HepG2 (cell line): ENCODE data around the gene DPH2. TPM values are rescaled to one million over a fixed set of nuclear protein-coding genes. Genes with fewer than 3 reads are reported as not detected.

Source experiments
- ARID4A ChIP-seq: sonication (generic); formaldehyde crosslinking; IDR thresholded peaks from 2 replicates; pipeline ENCODE4 v1.5.0; 2020; ENCODE audit warnings: mild to moderate bottlenecking, missing genetic modification reagents, borderline replicate concordance
- CAMTA2 ChIP-seq: sonication (generic); formaldehyde crosslinking; IDR thresholded peaks from 2 replicates; pipeline ENCODE4 v1.4.0; 2020; ENCODE audit warnings: mild to moderate bottlenecking, missing genetic modification reagents, borderline replicate concordance
- FOSL1 ChIP-seq: sonication (generic); formaldehyde crosslinking; IDR thresholded peaks from 2 replicates; pipeline ENCODE4 v1.9.0; 2021; ENCODE audit warnings: missing genetic modification reagents, borderline replicate concordance
- GMEB1 ChIP-seq: sonication (generic); formaldehyde crosslinking; IDR thresholded peaks from 2 replicates; pipeline ENCODE4 v1.5.1; 2020; ENCODE audit warnings: missing genetic modification reagents, mild to moderate bottlenecking, borderline replicate concordance
- HOMEZ ChIP-seq: IDR thresholded peaks from 2 replicates; pipeline ENCODE4 v1.6.1; 2016; ENCODE audit warnings: low read depth
- KLF16 ChIP-seq, 2 experiments: sonication (generic) in 1 of 2; formaldehyde crosslinking in 1 of 2; IDR thresholded peaks; 2 replicates each; pipeline versions ENCODE4 v1.6.1 to v1.8.0; 2016 to 2023; ENCODE audit warnings: missing genetic modification reagents in 2 of 2, missing compliant biosample characterization in 1 of 2
- MYNN ChIP-seq: sonication (generic); formaldehyde crosslinking; IDR thresholded peaks from 2 replicates; pipeline ENCODE4 v1.4.0; 2020; ENCODE audit warnings: mild to moderate bottlenecking, low read depth, missing genetic modification reagents
- PRMT3 ChIP-seq: sonication (generic); formaldehyde crosslinking; IDR thresholded peaks from 2 replicates; pipeline ENCODE4 v1.8.1; 2022; ENCODE audit warnings: low read depth, mild to moderate bottlenecking, moderate library complexity, missing genetic modification reagents, borderline replicate concordance
- SYNCRIP ChIP-seq: fragments of 200-400 bp; formaldehyde crosslinking; IDR thresholded peaks from 2 replicates; pipeline ENCODE4 v1.6.1; 2018; ENCODE audit warnings: mild to moderate bottlenecking, low read depth, low read length; ENCODE audit not compliant: insufficient read depth
- WIZ ChIP-seq: sonication (generic); formaldehyde crosslinking; IDR thresholded peaks from 2 replicates; pipeline ENCODE4 v1.5.1; 2020; ENCODE audit warnings: mild to moderate bottlenecking, missing genetic modification reagents
- YY1 ChIP-seq: IDR thresholded peaks from 2 replicates; pipeline ENCODE4 v1.6.1; 2011; ENCODE audit warnings: low read length, low read depth, moderate library complexity, mild to moderate bottlenecking; ENCODE audit not compliant: insufficient read depth, insufficient replicate concordance
- ZNF232 ChIP-seq: sonication (generic); formaldehyde crosslinking; IDR thresholded peaks from 2 replicates; pipeline ENCODE4 v1.4.0; 2020; ENCODE audit warnings: missing genetic modification reagents, borderline replicate concordance
- ZNF431 ChIP-seq: sonication (generic); formaldehyde crosslinking; IDR thresholded peaks from 2 replicates; pipeline ENCODE4 v1.9.0; 2022; ENCODE audit warnings: missing genetic modification reagents, low read depth, mild to moderate bottlenecking, borderline replicate concordance
- ZNF772 ChIP-seq: sonication (generic); formaldehyde crosslinking; IDR thresholded peaks from 2 replicates; pipeline ENCODE4 v1.5.0; 2020; ENCODE audit warnings: mild to moderate bottlenecking, missing genetic modification reagents
- ZNF775 ChIP-seq: sonication (generic); formaldehyde crosslinking; IDR thresholded peaks from 2 replicates; pipeline ENCODE4 v1.4.0; 2020; ENCODE audit warnings: missing genetic modification reagents, mild to moderate bottlenecking, moderate library complexity, borderline replicate concordance
- ZSCAN22 ChIP-seq: sonication (generic); formaldehyde crosslinking; IDR thresholded peaks from 2 replicates; pipeline ENCODE4 v1.4.0; 2020; ENCODE audit warnings: mild to moderate bottlenecking, missing genetic modification reagents
- polyA plus RNA-seq, 8 experiments: library from polyadenylated mRNA; depleted of rRNA in 3 of 8; stranded (reverse) in 7 of 8; unstranded in 1 of 8; fragments of >200 nt; fragmentation: Illumina TruSeq in 4 of 8; extraction: Trizol in 4 of 8; gene quantifications; 2 replicates each; pipeline versions ENCODE4 v1.2.1 to v1.2.3, GENCODE V29; 2011 to 2016; ENCODE audit warnings: low read depth in 4 of 8, missing spikeins in 1 of 8, mixed read lengths in 1 of 8; ENCODE audit not compliant: insufficient read depth in 1 of 8
- total RNA-seq, 5 experiments: library from RNA; depleted of rRNA; stranded (reverse); fragments of >200 nt; fragmentation: Illumina TruSeq; extraction: Trizol; gene quantifications; 2 replicates each; pipeline ENCODE4 v1.2.3, GENCODE V29; 2016; ENCODE audit warnings: low read depth in 1 of 5
- TF ChIP-seq, protein P1 (sequence below): fragments of 450-650 bp; IDR thresholded peaks from 2 replicates; pipeline ENCODE4 v1.6.1; 2017
- TF ChIP-seq, protein P2 (sequence below): sonication (generic); formaldehyde crosslinking; IDR thresholded peaks from 2 replicates; pipeline ENCODE4 v1.4.0; 2020; ENCODE audit warnings: missing genetic modification reagents

DPH2 gene
- total and polyA plus RNA-seq, 2 of the 13 experiments (the other 11 are each of a cell fraction or from before 2014, with no cell fraction given): 32.2 to 38.3 TPM

DNA sequence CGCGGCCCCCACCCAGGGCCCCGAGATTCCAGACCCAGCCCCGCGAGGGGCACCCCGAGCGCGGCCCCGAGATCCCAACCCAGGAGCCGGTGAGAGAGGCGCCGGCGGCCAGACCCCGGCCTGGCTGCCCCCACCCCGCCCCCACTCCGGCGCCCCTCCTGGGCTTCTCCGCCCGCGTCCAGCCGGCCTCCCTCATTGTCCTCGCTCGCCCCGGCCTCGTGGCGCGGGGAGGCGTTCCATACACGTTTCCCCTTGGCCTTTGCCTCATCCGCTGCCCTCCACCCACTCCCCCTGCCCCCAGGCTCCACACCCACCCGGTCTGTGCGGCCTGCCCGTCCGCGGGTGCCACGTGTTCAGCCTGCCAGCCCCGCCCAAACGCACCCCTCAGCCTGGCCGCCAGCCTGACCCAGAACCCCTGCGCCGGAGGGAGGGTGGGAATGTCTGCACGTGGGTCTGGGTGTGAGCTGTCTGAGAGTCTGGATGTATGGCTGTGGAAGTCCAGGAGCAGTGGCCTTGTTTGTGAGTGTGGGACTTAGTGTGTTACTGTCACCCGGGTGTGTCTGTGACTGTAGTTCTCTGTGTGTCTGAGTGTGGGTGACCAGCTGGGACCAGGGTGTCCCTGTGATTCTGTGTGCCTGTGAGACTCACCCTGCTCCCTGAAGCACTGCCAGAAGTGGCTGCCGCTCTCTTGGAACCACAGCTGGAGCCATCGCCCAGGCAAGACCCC, 9.9 kb downstream of the DPH2 start (continued):
- peak; percentile 85 for TF ChIP-seq ARID4A (CRISPR knock-in tag)
- TF ChIP-seq, protein P1, sequence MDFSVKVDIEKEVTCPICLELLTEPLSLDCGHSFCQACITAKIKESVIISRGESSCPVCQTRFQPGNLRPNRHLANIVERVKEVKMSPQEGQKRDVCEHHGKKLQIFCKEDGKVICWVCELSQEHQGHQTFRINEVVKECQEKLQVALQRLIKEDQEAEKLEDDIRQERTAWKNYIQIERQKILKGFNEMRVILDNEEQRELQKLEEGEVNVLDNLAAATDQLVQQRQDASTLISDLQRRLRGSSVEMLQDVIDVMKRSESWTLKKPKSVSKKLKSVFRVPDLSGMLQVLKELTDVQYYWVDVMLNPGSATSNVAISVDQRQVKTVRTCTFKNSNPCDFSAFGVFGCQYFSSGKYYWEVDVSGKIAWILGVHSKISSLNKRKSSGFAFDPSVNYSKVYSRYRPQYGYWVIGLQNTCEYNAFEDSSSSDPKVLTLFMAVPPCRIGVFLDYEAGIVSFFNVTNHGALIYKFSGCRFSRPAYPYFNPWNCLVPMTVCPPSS: no peak
- TF ChIP-seq SYNCRIP: no peak
- peak; percentile 20 to 41; a peak in 1 of 4 replicates for TF ChIP-seq KLF16 (CRISPR knock-in tag; IDR thresholded peaks at IDR 0.05)
- TF ChIP-seq CAMTA2 (CRISPR knock-in tag): no peak
- TF ChIP-seq GMEB1 (CRISPR knock-in tag): no peak
- TF ChIP-seq ZNF232 (CRISPR knock-in tag): no peak
- no peak for TF ChIP-seq FOSL1 (CRISPR knock-in tag)
- TF ChIP-seq ZNF772 (CRISPR knock-in tag): peak; percentile 73; the same call in 1 of the 2 replicates
- no peak for TF ChIP-seq MYNN (CRISPR knock-in tag)
- TF ChIP-seq ZSCAN22: no peak; the same call in 1 of the 2 replicates
- peak; percentile 71; the same call in 1 of the 2 replicates for TF ChIP-seq ZNF431 (CRISPR knock-in tag)
- peak; percentile 46 for TF ChIP-seq YY1
- no peak for TF ChIP-seq HOMEZ
- TF ChIP-seq WIZ (CRISPR knock-in tag): 0 out of 2 replicates have a peak, but pooled peaks have one; percentile 19
- TF ChIP-seq PRMT3 (CRISPR knock-in tag): no peak
- no peak for TF ChIP-seq ZNF775
- TF ChIP-seq, protein P2, sequence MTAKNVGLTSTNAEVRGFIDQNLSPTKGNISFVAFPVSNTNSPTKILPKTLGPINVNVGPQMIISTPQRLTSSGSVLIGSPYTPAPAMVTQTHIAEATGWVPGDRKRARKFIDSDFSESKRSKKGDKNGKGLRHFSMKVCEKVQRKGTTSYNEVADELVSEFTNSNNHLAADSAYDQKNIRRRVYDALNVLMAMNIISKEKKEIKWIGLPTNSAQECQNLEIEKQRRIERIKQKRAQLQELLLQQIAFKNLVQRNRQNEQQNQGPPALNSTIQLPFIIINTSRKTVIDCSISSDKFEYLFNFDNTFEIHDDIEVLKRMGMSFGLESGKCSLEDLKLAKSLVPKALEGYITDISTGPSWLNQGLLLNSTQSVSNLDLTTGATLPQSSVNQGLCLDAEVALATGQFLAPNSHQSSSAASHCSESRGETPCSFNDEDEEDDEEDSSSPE (CRISPR knock-in tag): no peak; the same call in 1 of the 2 replicates
